MCF 10A (cell line): ENCODE measurements around the gene RRBP1. TPM values are rescaled to one million over a fixed set of nuclear protein-coding genes. Genes with fewer than 3 reads are reported as not detected.

Source experiments
- BruUV-seq: library from RNA; stranded (reverse); fragments of 400-500 nt; replicated peaks from 2 replicates; lab custom pipeline; 2021; lab: Mats Ljungman, UMichigan
- CTCF ChIA-PET: fragments of 300-600 bp; sonication (Branson Sonifier 250); formaldehyde crosslinking; extraction: SDS; loops from one replicate; lab custom pipeline; 2021; ENCODE audit warnings: antibody characterized with exemption, inconsistent platforms; lab: Yijun Ruan, JAX
- POLR2A ChIA-PET: fragments of 300-600, 350-650 bp; sonication (Branson Sonifier 250); formaldehyde crosslinking; extraction: SDS; loops from one replicate; lab custom pipeline; 2020; ENCODE audit warnings: antibody characterized with exemption, inconsistent platforms; lab: Yijun Ruan, JAX
- DNase-seq: peaks from one replicate; pipeline ENCODE4 v3.0.0-alpha.2; 2018; ENCODE audit not compliant: unreplicated experiment
- H3K27ac Mint-ChIP-seq: one replicate; pipeline ENCODE4 v1.8.0; 2022; ENCODE audit warnings: mild to moderate bottlenecking, low read depth, mixed read lengths; ENCODE audit not compliant: unreplicated experiment
- H3K27me3 Mint-ChIP-seq: one replicate; pipeline ENCODE4 v1.8.0; 2022; ENCODE audit warnings: mixed read lengths; ENCODE audit not compliant: insufficient read depth, unreplicated experiment
- H3K36me3 Mint-ChIP-seq: one replicate; pipeline ENCODE4 v1.8.0; 2022; ENCODE audit warnings: mild to moderate bottlenecking, moderate library complexity, mixed read lengths; ENCODE audit not compliant: insufficient read depth, unreplicated experiment
- H3K4me1 Mint-ChIP-seq: one replicate; pipeline ENCODE4 v1.8.0; 2022; ENCODE audit warnings: mixed read lengths; ENCODE audit not compliant: insufficient read depth, unreplicated experiment
- H3K4me3 Mint-ChIP-seq: one replicate; pipeline ENCODE4 v1.8.0; 2022; ENCODE audit warnings: mild to moderate bottlenecking, moderate library complexity, mixed read lengths; ENCODE audit not compliant: unreplicated experiment
- H3K9me3 Mint-ChIP-seq: one replicate; pipeline ENCODE4 v1.8.0; 2022; ENCODE audit warnings: mixed read lengths; ENCODE audit not compliant: unreplicated experiment
- CTCF ChIP-seq: fragments of 200-600 bp; IDR thresholded peaks from one replicate; pipeline ENCODE4 v1.8.0; 2022; ENCODE audit warnings: antibody characterized with exemption, mild to moderate bottlenecking; ENCODE audit not compliant: unreplicated experiment
- intact Hi-C: fragments of 100-400 bp; cut with micrococcal nuclease; formaldehyde crosslinking; loops from 2 replicates; pipeline ENCODE4 v1.14.1; 2022
- total RNA-seq: library from RNA; stranded (reverse); gene quantifications from 2 replicates; pipeline ENCODE4 v1.2.3, GENCODE V29; 2022

The RRBP1 gene
- total RNA-seq, 1 experiment from 2014 or later = 203 TPM

DNA sequence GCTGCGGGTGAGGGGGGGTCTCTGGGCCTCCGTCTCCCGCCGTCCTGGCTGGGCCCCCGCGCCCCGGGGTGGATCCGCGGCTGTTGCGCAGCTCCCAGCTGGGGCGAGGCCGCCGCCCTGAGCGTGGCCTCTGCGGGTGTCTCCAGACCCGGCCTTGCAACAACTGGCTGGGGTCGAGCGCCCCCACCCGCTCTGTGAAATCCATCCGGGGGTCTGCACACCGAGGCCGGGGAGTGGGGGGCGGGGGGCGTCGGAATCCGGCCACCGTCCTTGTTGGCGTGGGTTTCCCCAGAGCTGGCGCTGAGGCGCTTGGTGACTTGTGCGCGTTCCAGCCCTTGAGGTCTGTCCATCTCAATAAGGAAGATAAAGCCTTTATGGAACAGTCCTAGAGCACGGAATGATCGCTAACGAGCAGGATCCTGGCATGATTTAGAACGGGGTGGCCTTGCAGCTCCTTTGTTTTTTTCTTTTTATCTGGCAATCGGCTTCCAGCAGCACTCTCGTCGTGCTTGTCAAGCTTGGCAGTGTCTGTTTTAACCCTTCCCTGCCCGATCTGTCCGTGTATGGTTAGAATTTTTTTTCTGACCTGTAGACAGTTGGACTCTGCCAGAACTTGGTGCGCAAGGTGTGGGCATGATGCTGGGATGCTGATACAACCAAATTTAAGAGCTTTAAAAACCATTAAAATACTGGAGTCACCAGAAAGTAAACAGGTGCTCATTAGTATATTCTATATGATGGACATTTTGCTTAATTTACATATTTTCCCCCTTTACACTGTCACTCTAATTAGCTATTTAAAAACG lies 111.5 kb downstream of the RRBP1 start:
- no TSS peak for BruUV-seq
- POLR2A ChIA-PET = interaction anchor here (0.6 to 8.7 kb wide), 38 partner anchors 10 to 996 kb away, joined by 3 to 348 read pairs (median 6); partner anchors contain the start of genes BFSP1, MGME1, RRBP1 and SNX5
- H3K27ac Mint-ChIP-seq = peak overlapping the region; percentile 99

DNA sequence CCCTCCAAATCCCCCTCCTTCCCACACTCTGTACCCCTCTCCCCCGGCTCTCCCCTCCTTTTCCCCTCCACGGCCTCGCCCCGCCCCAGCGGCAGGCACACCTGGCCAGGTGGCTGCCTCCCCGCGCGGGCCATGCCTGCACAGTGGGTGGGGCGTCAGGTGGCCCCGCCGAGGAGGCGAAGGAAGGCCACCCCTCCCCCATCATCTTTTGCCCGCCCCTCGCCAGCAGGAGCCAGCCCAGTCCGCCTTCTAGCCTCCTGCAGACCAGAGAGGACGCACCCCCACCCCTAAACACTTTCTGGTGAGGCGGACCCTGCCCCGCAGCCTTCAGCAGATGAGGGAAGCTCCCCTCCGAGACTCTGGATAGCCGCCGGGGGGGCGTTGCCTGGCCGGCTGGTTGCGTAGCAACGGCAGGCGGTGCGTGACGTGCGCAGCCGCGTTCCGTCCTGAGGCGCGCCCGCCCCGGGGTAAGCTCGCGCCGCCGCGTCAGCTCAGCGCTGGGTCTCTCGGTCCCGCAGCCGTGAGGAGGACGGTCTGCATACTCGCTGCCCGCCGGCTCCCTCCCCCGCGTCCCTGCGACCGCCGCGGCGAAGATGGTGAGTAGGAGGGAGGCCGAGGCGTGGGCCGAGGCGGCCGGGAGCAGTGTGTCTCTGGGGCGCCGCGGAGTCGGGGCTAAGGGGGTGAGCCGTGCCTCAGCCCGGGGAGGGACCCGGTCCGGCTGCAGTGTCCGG lies 112.3 kb downstream of the RRBP1 start, which contains the start of gene DSTN:
TSS of gene DSTN (plus strand) at position 460 of the 731 bp plus-strand sequence. CDS start at position 594, 134 bp downstream.
- peak; percentile 94 for DNase-seq
- H3K4me1 Mint-ChIP-seq = peaks cover 37% of the 10 kb centered on the region
- intact Hi-C loops = loop anchor here (1.0 to 5.0 kb wide), 5 partner anchors 11 to 65 kb away; no protein-coding TSS in a partner anchor
- CTCF ChIA-PET = interaction anchor here (0.9 to 6.3 kb wide), 12 partner anchors 11 to 400 kb away, joined by 3 to 75 read pairs (median 11); partner anchors contain the start of gene BFSP1
- H3K9me3 Mint-ChIP-seq = no peaks in the 10 kb centered on the region
- no peaks in the 10 kb centered on the region for H3K27me3 Mint-ChIP-seq
- POLR2A ChIA-PET = interaction anchor here (0.6 to 8.7 kb wide), 36 partner anchors 10 to 995 kb away, joined by 3 to 348 read pairs (median 6); partner anchors contain the start of genes BFSP1, MGME1, RRBP1 and SNX5
- peaks cover 17% of the 10 kb centered on the region for H3K36me3 Mint-ChIP-seq
- peak within 1 kb of the TSS; percentile 99 for H3K27ac Mint-ChIP-seq
- peak within 1 kb of the TSS; percentile 94 for H3K4me3 Mint-ChIP-seq
- no peak for TF ChIP-seq CTCF
- BruUV-seq = no TSS peak

More for the DNA sequence above, 111.5 kb downstream of the RRBP1 start:
- CTCF ChIA-PET = interaction anchor here (0.6 to 6.3 kb wide), 20 partner anchors 10 to 469 kb away, joined by 3 to 75 read pairs (median 4); partner anchors contain the start of genes BFSP1 and RRBP1
- intact Hi-C loops = loop anchor here (1.0 to 5.0 kb wide), 3 partner anchors 33 to 66 kb away; no protein-coding TSS in a partner anchor
- H3K4me1 Mint-ChIP-seq = peaks cover 30% of the 10 kb centered on the region
- no peak for TF ChIP-seq CTCF
- H3K9me3 Mint-ChIP-seq = no peaks in the 10 kb centered on the region
- peaks cover 24% of the 10 kb centered on the region for H3K36me3 Mint-ChIP-seq
- DNase-seq = peak; percentile 55
- H3K4me3 Mint-ChIP-seq = peak overlapping the region; percentile 94
- H3K27me3 Mint-ChIP-seq = no peaks in the 10 kb centered on the region

DNA sequence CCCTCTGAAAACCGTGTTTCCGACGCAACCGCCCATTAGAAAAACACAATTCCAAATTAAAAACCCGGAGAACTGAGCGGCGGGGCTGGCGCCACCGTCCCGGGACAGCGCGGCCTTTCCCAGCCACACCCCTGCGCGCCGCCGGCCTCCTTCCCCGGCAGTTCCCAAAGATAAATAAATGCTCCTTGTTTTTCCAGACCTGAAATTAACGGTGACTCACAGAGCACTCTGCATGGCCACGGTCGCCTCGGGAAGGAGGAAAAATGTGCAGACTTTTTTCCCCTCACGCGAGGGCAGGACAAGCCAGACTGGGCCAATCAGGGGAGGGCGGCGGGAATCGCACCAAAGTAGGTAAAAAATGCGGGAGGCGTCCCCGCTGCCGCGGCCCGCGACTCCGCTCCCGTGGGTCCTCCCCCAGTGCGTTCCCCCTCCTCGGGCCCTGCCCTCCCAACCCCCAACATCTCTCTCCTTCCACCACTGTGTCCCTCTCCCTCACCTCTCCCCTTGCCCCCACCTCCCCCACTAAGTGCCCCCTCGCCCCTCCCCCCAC lies 113.0 kb downstream of the RRBP1 start:
- H3K27me3 Mint-ChIP-seq = no peaks in the 10 kb centered on the region
- peak overlapping the region; percentile 94 for H3K4me3 Mint-ChIP-seq
- TF ChIP-seq CTCF = no peak
- peak; percentile 98 for DNase-seq
- ChIA-PET POLR2A (interaction anchor here (0.6 to 8.7 kb wide), 14 partner anchors 9 to 415 kb away, joined by 3 to 348 read pairs (median 40); partner anchors contain the start of genes BFSP1, MGME1 and SNX5), CTCF (interaction anchor here (1.6 to 6.3 kb wide), 3 partner anchors 11 to 64 kb away, joined by 4 to 72 read pairs (median 24); no protein-coding TSS in a partner anchor)
- peaks cover 39% of the 10 kb centered on the region for H3K4me1 Mint-ChIP-seq
- peaks cover 14% of the 10 kb centered on the region for H3K36me3 Mint-ChIP-seq
- intact Hi-C loops = loop anchor here (1.0 kb wide), 2 partner anchors 11 to 27 kb away; no protein-coding TSS in a partner anchor
- peak overlapping the region; percentile 99 for H3K27ac Mint-ChIP-seq
- H3K9me3 Mint-ChIP-seq = no peaks in the 10 kb centered on the region
- no TSS peak for BruUV-seq
